ENCODE measurements around the gene TMCC2. TPM values are rescaled to one million over a fixed set of nuclear protein-coding genes. Genes with fewer than 3 reads are reported as not detected.

TMCC2 gene
- total RNA-seq, 6 donors from 2014 or later, result 1.3 to 7.2 (median 3.8) TPM

GRCh38 chr1:205298191-205298994, 70.6 kb downstream of the TMCC2 start:
- DNase-seq (no peak), ATAC-seq (ENCODE audit: low FRiP score in 2 of 2) (no peak)
- no peaks in the 10 kb centered on the region for H3K9me3 ChIP-seq
- no peak overlapping the region for H3K27ac ChIP-seq
- WGBS, 2 donors, result 75 to 79% methylated on average over 7 to 9 of the region's 9 CpGs
- no peaks in the 10 kb centered on the region for H3K27me3 ChIP-seq
- TF ChIP-seq CTCF (IDR thresholded peaks at IDR 0.05) (no peak), POLR2A (IDR thresholded peaks at IDR 0.05) (no peak), POLR2AphosphoS5 (IDR thresholded peaks at IDR 0.05) (no peak), EP300 (IDR thresholded peaks at IDR 0.05) (no peak)
- H3K4me3 ChIP-seq, result no peak overlapping the region
- peaks cover 0 to 16% (median 10%) of the 10 kb centered on the region in 4 donors for H3K36me3 ChIP-seq
- H3K4me1 ChIP-seq, result peaks cover 20 to 49% (median 27%) of the 10 kb centered on the region in 4 donors

- Histone ChIP-seq H3K27ac (peak overlapping the region in 1 of 4 donors; percentile 74), H3K27me3 (no peaks in the 10 kb centered on the region), H3K36me3 (peaks cover 15 to 33% (median 27%) of the 10 kb centered on the region in 4 donors), H3K4me1 (peaks cover 11 to 31% (median 14%) of the 10 kb centered on the region in 4 donors), H3K9me3 (no peaks in the 10 kb centered on the region), H3K4me3 (no peak overlapping the region)
- no peak for DNase-seq
- no peak for TF ChIP-seq CTCF (IDR thresholded peaks at IDR 0.05)
- TF ChIP-seq POLR2AphosphoS5 (IDR thresholded peaks at IDR 0.05), result no peak
- TF ChIP-seq EP300 (IDR thresholded peaks at IDR 0.05), result no peak
- no peak for TF ChIP-seq POLR2A (IDR thresholded peaks at IDR 0.05)
- 79 to 85% methylated on average over 9 of the region's 9 CpGs for WGBS, 2 donors
- ATAC-seq (ENCODE audit: low FRiP score in 2 of 2), result no peak
Observed at GRCh38 chr1:205300149-205300548, 72.4 kb downstream of the TMCC2 start.

- Histone ChIP-seq H3K4me3 (no peak overlapping the region), H3K27ac (peak overlapping the region; percentile 61 to 74 (median 68)), H3K9me3 (no peaks in the 10 kb centered on the region), H3K36me3 (peaks cover 18 to 45% (median 39%) of the 10 kb centered on the region in 4 donors), H3K4me1 (peaks cover 11 to 26% (median 14%) of the 10 kb centered on the region in 4 donors), H3K27me3 (no peaks in the 10 kb centered on the region)
- WGBS, 2 donors, result 40 to 47% methylated on average over 11 to 14 of the region's 14 CpGs
- DNase-seq (peak; percentile 85 to 94), ATAC-seq (ENCODE audit: low FRiP score in 2 of 2) (peak; percentile 63 to 93)
- TF ChIP-seq EP300 (IDR thresholded peaks at IDR 0.05), result peak in 1 of 4 donors; percentile 79
- peak; percentile 24 to 66 for TF ChIP-seq POLR2AphosphoS5 (IDR thresholded peaks at IDR 0.05)
- TF ChIP-seq CTCF (IDR thresholded peaks at IDR 0.05), result no peak
- peak in 1 of 4 donors; percentile 41 for TF ChIP-seq POLR2A (IDR thresholded peaks at IDR 0.05)
Observed at GRCh38 chr1:205301205-205301821, 73.6 kb downstream of the TMCC2 start.

GRCh38 chr1:205301842-205302588, 74.3 kb downstream of the TMCC2 start:
- TF ChIP-seq POLR2A (IDR thresholded peaks at IDR 0.05), result no peak
- no peak for TF ChIP-seq CTCF (IDR thresholded peaks at IDR 0.05)
- TF ChIP-seq POLR2AphosphoS5 (IDR thresholded peaks at IDR 0.05), result no peak
- no peak for TF ChIP-seq EP300 (IDR thresholded peaks at IDR 0.05)
- Histone ChIP-seq H3K36me3 (peaks cover 18 to 52% (median 46%) of the 10 kb centered on the region in 4 donors), H3K27ac (peak overlapping the region; percentile 61 to 74 (median 68)), H3K9me3 (no peaks in the 10 kb centered on the region), H3K4me3 (no peak overlapping the region), H3K4me1 (peaks cover 11 to 26% (median 14%) of the 10 kb centered on the region in 4 donors), H3K27me3 (no peaks in the 10 kb centered on the region)
- no peak for ATAC-seq (ENCODE audit: low FRiP score in 2 of 2)
- WGBS, 2 donors, result 52 to 76% methylated on average over 6 of the region's 6 CpGs
- DNase-seq, result no peak

Measured in upper lobe of left lung (tissue), 6 donors.